Measurements from ENCODE around the gene NUPR1.

- TF ChIP-seq, protein P1, sequence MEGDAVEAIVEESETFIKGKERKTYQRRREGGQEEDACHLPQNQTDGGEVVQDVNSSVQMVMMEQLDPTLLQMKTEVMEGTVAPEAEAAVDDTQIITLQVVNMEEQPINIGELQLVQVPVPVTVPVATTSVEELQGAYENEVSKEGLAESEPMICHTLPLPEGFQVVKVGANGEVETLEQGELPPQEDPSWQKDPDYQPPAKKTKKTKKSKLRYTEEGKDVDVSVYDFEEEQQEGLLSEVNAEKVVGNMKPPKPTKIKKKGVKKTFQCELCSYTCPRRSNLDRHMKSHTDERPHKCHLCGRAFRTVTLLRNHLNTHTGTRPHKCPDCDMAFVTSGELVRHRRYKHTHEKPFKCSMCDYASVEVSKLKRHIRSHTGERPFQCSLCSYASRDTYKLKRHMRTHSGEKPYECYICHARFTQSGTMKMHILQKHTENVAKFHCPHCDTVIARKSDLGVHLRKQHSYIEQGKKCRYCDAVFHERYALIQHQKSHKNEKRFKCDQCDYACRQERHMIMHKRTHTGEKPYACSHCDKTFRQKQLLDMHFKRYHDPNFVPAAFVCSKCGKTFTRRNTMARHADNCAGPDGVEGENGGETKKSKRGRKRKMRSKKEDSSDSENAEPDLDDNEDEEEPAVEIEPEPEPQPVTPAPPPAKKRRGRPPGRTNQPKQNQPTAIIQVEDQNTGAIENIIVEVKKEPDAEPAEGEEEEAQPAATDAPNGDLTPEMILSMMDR (IDR thresholded peaks at IDR 0.05), result no peak
- TF ChIP-seq POLR2A (IDR thresholded peaks at IDR 0.05) (no peak), POLR2AphosphoS5 (IDR thresholded peaks at IDR 0.05) (no peak), EP300 (IDR thresholded peaks at IDR 0.05) (no peak)
These were observed 22.9 kb upstream of the NUPR1 start for GRCh38 chr16:28561557-28562187.

All from stomach (tissue), 4 donors.